Thoracic aorta (tissue), 2 donors: ENCODE data around the gene POLA1. TPM values are rescaled to one million over a fixed set of nuclear protein-coding genes. Genes with fewer than 3 reads are reported as not detected.

Experiments
- ATAC-seq: fragments of 150-250 bp; one replicate; pipeline ENCODE4 v1.8.0; 2017; ENCODE audit warnings: low read depth; ENCODE audit not compliant: insufficient number of reproducible peaks, low FRiP score
- DNase-seq: peaks from one replicate; pipeline ENCODE4 v3.0.0-alpha.2; 2020; ENCODE audit warnings: low spot score
- H3K27ac ChIP-seq, 2 donors: fragments of 200-600 bp; sonication (generic); 1 replicate in 1 of 2; 2 replicates in 1 of 2; pipeline ENCODE4 v1.5.1; 2016; ENCODE audit warnings: mild to moderate bottlenecking in 2 of 2, moderate library complexity in 2 of 2
- H3K27me3 ChIP-seq: fragments of 200-600 bp; sonication (generic); replicated peaks from 2 replicates; pipeline ENCODE4 v1.6.0; 2016; ENCODE audit warnings: mild to moderate bottlenecking; ENCODE audit not compliant: insufficient read depth
- H3K36me3 ChIP-seq: fragments of 200-600 bp; sonication (generic); one replicate; pipeline ENCODE4 v1.5.1; 2016
- H3K4me1 ChIP-seq, 2 donors: fragments of 200-600 bp; sonication (generic); 1 replicate in 1 of 2; 2 replicates in 1 of 2; pipeline versions ENCODE4 v1.5.1 to v1.6.0; 2016; ENCODE audit warnings: low read depth in 2 of 2, mild to moderate bottlenecking in 1 of 2; ENCODE audit not compliant: control insufficient read depth in 1 of 2
- H3K4me3 ChIP-seq: fragments of 200-600 bp; sonication (generic); 2 replicates; pipeline ENCODE4 v1.5.1; 2016; ENCODE audit warnings: mild to moderate bottlenecking
- H3K9me3 ChIP-seq: fragments of 200-600 bp; sonication (generic); 2 replicates; pipeline ENCODE4 v1.5.1; 2016
- CTCF ChIP-seq: fragments of 200-600 bp; sonication (generic); IDR thresholded peaks from one replicate; pipeline ENCODE4 v1.5.1; 2019; ENCODE audit warnings: antibody characterized with exemption
- total RNA-seq, 2 donors: library from RNA; depleted of rRNA; stranded (reverse); fragments of >200 nt; gene quantifications; one replicate each; pipeline versions ENCODE4 v1.1.0 to v1.2.3, GENCODE V29; 2016

POLA1 gene
- total RNA-seq, 2 donors from 2014 or later, result 11.6 to 20.6 TPM

GRCh38 chrX:25022499-25023325 lies 329.0 kb downstream of the POLA1 start:
- no peaks in the 10 kb centered on the region for H3K9me3 ChIP-seq
- peaks cover 0 to 1% of the 10 kb centered on the region in 2 donors for H3K4me1 ChIP-seq
- no peak overlapping the region for H3K4me3 ChIP-seq
- no peak for TF ChIP-seq CTCF
- H3K27ac ChIP-seq, result no peak overlapping the region
- no peaks in the 10 kb centered on the region for H3K36me3 ChIP-seq
- ATAC-seq (no peak), DNase-seq (no peak)
- H3K27me3 ChIP-seq, result no peaks in the 10 kb centered on the region

- Histone ChIP-seq H3K4me1 (no peaks in the 10 kb centered on the region), H3K9me3 (no peaks in the 10 kb centered on the region), H3K27me3 (no peaks in the 10 kb centered on the region), H3K4me3 (no peak overlapping the region), H3K36me3 (no peaks in the 10 kb centered on the region), H3K27ac (no peak overlapping the region)
- no peak for DNase-seq
- TF ChIP-seq CTCF, result no peak
- no peak for ATAC-seq
Observed at GRCh38 chrX:25023908-25024307, 330.2 kb downstream of the POLA1 start.

- H3K9me3 ChIP-seq, result no peaks in the 10 kb centered on the region
- H3K4me3 ChIP-seq, result no peak overlapping the region
- no peaks in the 10 kb centered on the region for H3K27me3 ChIP-seq
- H3K4me1 ChIP-seq, result no peaks in the 10 kb centered on the region
- H3K36me3 ChIP-seq, result no peaks in the 10 kb centered on the region
- DNase-seq (no peak), ATAC-seq (no peak)
- no peak for TF ChIP-seq CTCF
- no peak overlapping the region for H3K27ac ChIP-seq
Observed at GRCh38 chrX:25025615-25026014, 331.9 kb downstream of the POLA1 start.

- H3K36me3 ChIP-seq, result no peaks in the 10 kb centered on the region
- ATAC-seq (no peak), DNase-seq (no peak)
- H3K4me1 ChIP-seq, result no peaks in the 10 kb centered on the region
- no peak overlapping the region for H3K4me3 ChIP-seq
- no peaks in the 10 kb centered on the region for H3K27me3 ChIP-seq
- no peaks in the 10 kb centered on the region for H3K9me3 ChIP-seq
- no peak overlapping the region for H3K27ac ChIP-seq
- no peak for TF ChIP-seq CTCF
Observed at GRCh38 chrX:25026576-25026975, 332.9 kb downstream of the POLA1 start.

- ATAC-seq (no peak), DNase-seq (no peak)
- Histone ChIP-seq H3K4me1 (no peaks in the 10 kb centered on the region), H3K27me3 (no peaks in the 10 kb centered on the region), H3K9me3 (no peaks in the 10 kb centered on the region), H3K4me3 (no peak overlapping the region), H3K36me3 (no peaks in the 10 kb centered on the region), H3K27ac (no peak overlapping the region)
- TF ChIP-seq CTCF, result no peak
Observed at GRCh38 chrX:25028726-25029125, 335.0 kb downstream of the POLA1 start.
